Prostate gland (tissue), 2 donors: ENCODE measurements around the gene IMMP2L. TPM values are rescaled to one million over a fixed set of nuclear protein-coding genes. Genes with fewer than 3 reads are reported as not detected.

ENCODE experiments used
- DNase-seq: peaks from one replicate; pipeline ENCODE4 v3.0.0-alpha.2; 2019; ENCODE audit warnings: low spot score
- H3K27ac ChIP-seq, 2 donors: fragments of 200-600 bp; sonication (generic); 2 replicates each; pipeline ENCODE4 v1.5.1; 2017 to 2019
- H3K27me3 ChIP-seq: fragments of 200-600 bp; sonication (generic); replicated peaks from 2 replicates; pipeline ENCODE4 v1.5.1; 2019; ENCODE audit not compliant: insufficient read depth
- H3K36me3 ChIP-seq, 2 donors: fragments of 200-600 bp; sonication (generic); 1 replicate in 1 of 2; 2 replicates in 1 of 2; pipeline versions ENCODE4 v1.5.1 to v1.8.1; 2017 to 2019
- H3K4me1 ChIP-seq: fragments of 200-600 bp; sonication (generic); replicated peaks from 2 replicates; pipeline ENCODE4 v1.5.1; 2019
- H3K4me3 ChIP-seq, 2 donors: fragments of 200-600 bp; sonication (generic); 2 replicates each; pipeline ENCODE4 v1.5.1; 2017 to 2019
- H3K9me3 ChIP-seq: fragments of 200-600 bp; sonication (generic); 2 replicates; pipeline ENCODE4 v1.5.1; 2017
- CTCF ChIP-seq, 4 experiments: fragments of 200-600 bp in 2 of 4; fragments of 450-650 bp in 2 of 4; sonication (generic) in 2 of 4; IDR thresholded peaks; 1 replicate in 3 of 4; 2 replicates in 1 of 4; pipeline ENCODE4 v1.5.1; 2016 to 2019; ENCODE audit warnings: antibody characterized with exemption in 4 of 4, mild to moderate bottlenecking in 2 of 4, moderate library complexity in 2 of 4
- POLR2A ChIP-seq: fragments of 450-650 bp; IDR thresholded peaks from one replicate; pipeline ENCODE4 v1.6.1; 2016; ENCODE audit warnings: antibody characterized with exemption, mild to moderate bottlenecking
- POLR2AphosphoS5 ChIP-seq: sonication (generic); formaldehyde crosslinking; IDR thresholded peaks from one replicate; pipeline ENCODE4 v1.6.1; 2017; ENCODE audit warnings: antibody characterized with exemption
- WGBS: methylation state at CpG from one replicate; pipeline ENCODE4 v1.1.5; 2018; 5-methylcytosine and 5-hydroxymethylcytosine counted together
- intact Hi-C: fragments of 100-400 bp; cut with DNase I; formaldehyde crosslinking; loops from one replicate; pipeline ENCODE4 v1.14.2; 2022
- total RNA-seq, 2 donors: library from RNA; depleted of rRNA; stranded (reverse); fragments of >200 nt; gene quantifications; one replicate each; pipeline ENCODE4 v1.1.0, GENCODE V29; 2016

IMMP2L gene
- total RNA-seq, 2 donors from 2014 or later, result 16.9 to 20.4 TPM

DNA sequence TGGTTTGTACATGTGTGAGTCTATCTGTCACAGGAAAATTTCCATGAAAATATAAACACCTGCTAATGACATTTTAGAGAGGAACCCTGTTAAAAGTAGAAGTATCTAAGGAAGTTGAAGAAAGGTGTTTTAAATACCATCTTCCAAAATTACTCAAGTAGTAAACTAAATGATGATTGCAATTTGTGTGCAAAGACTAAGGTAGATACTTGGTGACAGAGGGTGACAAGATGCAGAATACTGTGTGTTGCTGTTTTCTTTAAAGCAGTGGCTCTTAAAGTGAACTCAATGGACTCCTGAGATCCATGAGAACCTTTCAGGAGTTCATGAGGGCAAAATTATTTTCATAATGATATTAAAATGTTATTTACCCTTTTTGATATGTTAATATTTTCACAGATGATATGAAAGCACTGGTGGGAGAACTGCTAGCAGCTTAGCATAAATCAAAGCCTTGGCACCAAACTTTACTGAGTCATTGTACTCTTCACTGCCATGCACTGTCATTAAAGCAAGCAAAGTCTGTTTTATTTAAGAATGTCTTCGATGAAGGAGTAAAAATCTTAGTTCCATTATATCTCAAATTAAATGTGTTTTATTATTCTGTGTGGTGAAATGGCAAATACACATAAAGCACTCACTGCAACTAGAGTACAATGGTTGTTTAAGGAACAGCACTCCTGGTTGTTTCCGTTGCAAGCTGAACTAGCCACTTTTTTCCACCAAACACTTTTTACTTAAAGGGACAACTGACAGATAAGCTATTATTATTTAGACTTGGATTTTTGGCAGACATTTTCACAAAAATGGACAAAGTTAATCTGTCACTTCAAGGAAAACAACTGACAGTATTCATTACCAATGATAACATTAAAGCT is 337.7 kb downstream of the IMMP2L start:
- Histone ChIP-seq H3K9me3 (no peaks in the 10 kb centered on the region), H3K4me3 (no peak overlapping the region), H3K27ac (no peak overlapping the region), H3K36me3 (no peaks in the 10 kb centered on the region), H3K27me3 (no peaks in the 10 kb centered on the region), H3K4me1 (no peaks in the 10 kb centered on the region)
- TF ChIP-seq POLR2AphosphoS5 (no peak), POLR2A (no peak), CTCF (IDR thresholded peaks at IDR 0.05) (no peak)
- intact Hi-C loops, result no loop called here
- WGBS, result 8% methylated on average over 2 of the region's 2 CpGs
- DNase-seq, result no peak

GRCh38 chr7:111223802-111224253 is 338.5 kb downstream of the IMMP2L start:
- TF ChIP-seq POLR2A, result no peak
- no peak for TF ChIP-seq CTCF (IDR thresholded peaks at IDR 0.05)
- no peak for TF ChIP-seq POLR2AphosphoS5
- no peak for DNase-seq
- Histone ChIP-seq H3K4me1 (no peaks in the 10 kb centered on the region), H3K27me3 (no peaks in the 10 kb centered on the region), H3K27ac (no peak overlapping the region), H3K36me3 (no peaks in the 10 kb centered on the region), H3K9me3 (no peaks in the 10 kb centered on the region), H3K4me3 (no peak overlapping the region)
- intact Hi-C loops, result no loop called here
- 61% methylated on average over 2 of the region's 2 CpGs for WGBS

DNA sequence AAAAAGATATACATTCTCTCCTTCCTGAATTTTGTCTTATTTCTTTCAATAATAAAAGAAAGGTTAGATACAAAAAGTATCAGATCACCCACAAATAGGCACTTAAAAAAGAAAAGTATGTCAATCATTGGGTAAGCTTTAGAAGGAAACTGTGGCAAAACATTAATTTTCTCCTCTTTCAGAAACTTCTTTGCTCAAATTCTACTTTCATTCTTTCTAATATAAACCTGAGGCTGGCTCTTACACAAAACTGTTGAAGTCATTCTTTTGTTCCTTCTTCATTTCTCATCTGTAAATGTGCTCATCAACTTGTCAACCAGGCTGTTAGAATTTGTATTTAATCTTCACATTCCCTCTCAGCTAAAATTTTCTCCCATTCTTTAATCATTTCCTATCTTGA is 346.7 kb downstream of the IMMP2L start:
- H3K36me3 ChIP-seq, result no peaks in the 10 kb centered on the region
- no peaks in the 10 kb centered on the region for H3K9me3 ChIP-seq
- H3K4me1 ChIP-seq, result no peaks in the 10 kb centered on the region
- no peak overlapping the region for H3K4me3 ChIP-seq
- no peak for DNase-seq
- no peaks in the 10 kb centered on the region for H3K27me3 ChIP-seq
- no peak overlapping the region for H3K27ac ChIP-seq
- no peak for TF ChIP-seq CTCF (IDR thresholded peaks at IDR 0.05)
- TF ChIP-seq POLR2AphosphoS5, result no peak
- no peak for TF ChIP-seq POLR2A
- intact Hi-C loops, result no loop called here

GRCh38 chr7:111212857-111213523 is 349.3 kb downstream of the IMMP2L start:
- Histone ChIP-seq H3K4me3 (no peak overlapping the region), H3K4me1 (no peaks in the 10 kb centered on the region), H3K36me3 (no peaks in the 10 kb centered on the region), H3K9me3 (no peaks in the 10 kb centered on the region), H3K27ac (no peak overlapping the region), H3K27me3 (no peaks in the 10 kb centered on the region)
- intact Hi-C loops, result no loop called here
- no peak for TF ChIP-seq POLR2A
- no peak for TF ChIP-seq POLR2AphosphoS5
- no peak for TF ChIP-seq CTCF (IDR thresholded peaks at IDR 0.05)
- 97% methylated on average over 11 of the region's 11 CpGs for WGBS
- DNase-seq, result no peak
